ENCODE results near the gene MAGEA11.

GRCh38 chrX:149720021-149720689 is 8.3 kb downstream of the MAGEA11 start:
- TF ChIP-seq AFF4 (CRISPR knock-in tag; IDR thresholded peaks at IDR 0.05) = no peak
- no peak for TF ChIP-seq FOXK1 (CRISPR knock-in tag; IDR thresholded peaks at IDR 0.05; ENCODE audit: borderline replicate concordance, low read depth)
- no peak for TF ChIP-seq CEBPB (IDR thresholded peaks at IDR 0.05; ENCODE audit: borderline replicate concordance, low read depth, low read length)
- no peak for TF ChIP-seq ETS1 (CRISPR knock-in tag; IDR thresholded peaks at IDR 0.05)
- TF ChIP-seq SP2 (CRISPR knock-in tag; IDR thresholded peaks at IDR 0.05) = no peak
- TF ChIP-seq CTCF (CRISPR knock-in tag; IDR thresholded peaks at IDR 0.05) = no peak
- TF ChIP-seq SRF (IDR thresholded peaks at IDR 0.05; ENCODE audit: low read depth, low read length) = no peak
- no peak for TF ChIP-seq USF2 (IDR thresholded peaks at IDR 0.05; ENCODE audit: low read depth, low read length)
- no peak for TF ChIP-seq USF2 (CRISPR knock-in tag; IDR thresholded peaks at IDR 0.05; ENCODE audit: borderline replicate concordance)
- no peak for TF ChIP-seq POLR2AphosphoS5 (IDR thresholded peaks at IDR 0.05; ENCODE audit: low read depth, low read length)

Measured in HepG2 (cell line).